ENCODE results near the gene FZD10. TPM values are rescaled to one million over a fixed set of nuclear protein-coding genes. Genes with fewer than 3 reads are reported as not detected.

FZD10 gene
- total RNA-seq, 1 donor from 2014 or later = not detected

GRCh38 chr12:130179191-130179590, 16.9 kb downstream of the FZD10 start:
- intact Hi-C loops (cut with micrococcal nuclease) = no loop called here

DNA sequence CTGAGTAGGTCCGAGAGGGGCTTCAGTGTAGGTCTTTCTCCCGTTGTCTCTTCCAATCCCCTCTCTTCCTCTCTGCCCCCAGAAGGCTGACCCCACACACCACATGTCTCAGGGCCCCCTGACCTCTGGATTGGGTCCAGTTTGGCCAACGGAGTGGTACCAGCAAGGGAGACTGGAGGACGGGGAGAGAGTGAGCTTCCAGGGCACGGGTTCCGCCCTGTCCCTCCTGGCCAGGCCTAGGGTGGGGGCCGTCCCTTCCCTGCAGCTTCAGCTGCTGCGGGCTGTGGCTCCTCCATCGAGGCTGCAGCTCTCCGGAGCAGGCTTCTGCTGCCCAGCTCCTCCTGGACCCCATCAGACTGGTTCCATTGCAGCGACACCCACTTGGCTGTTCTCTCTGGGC, 17.4 kb downstream of the FZD10 start:
- intact Hi-C loops (cut with micrococcal nuclease) = no loop called here

GRCh38 chr12:130181211-130181610, 18.9 kb downstream of the FZD10 start:
- intact Hi-C loops (cut with micrococcal nuclease) = no loop called here

GRCh38 chr12:130183585-130184370, 21.5 kb downstream of the FZD10 start:
- intact Hi-C loops (cut with micrococcal nuclease) = no loop called here

DNA sequence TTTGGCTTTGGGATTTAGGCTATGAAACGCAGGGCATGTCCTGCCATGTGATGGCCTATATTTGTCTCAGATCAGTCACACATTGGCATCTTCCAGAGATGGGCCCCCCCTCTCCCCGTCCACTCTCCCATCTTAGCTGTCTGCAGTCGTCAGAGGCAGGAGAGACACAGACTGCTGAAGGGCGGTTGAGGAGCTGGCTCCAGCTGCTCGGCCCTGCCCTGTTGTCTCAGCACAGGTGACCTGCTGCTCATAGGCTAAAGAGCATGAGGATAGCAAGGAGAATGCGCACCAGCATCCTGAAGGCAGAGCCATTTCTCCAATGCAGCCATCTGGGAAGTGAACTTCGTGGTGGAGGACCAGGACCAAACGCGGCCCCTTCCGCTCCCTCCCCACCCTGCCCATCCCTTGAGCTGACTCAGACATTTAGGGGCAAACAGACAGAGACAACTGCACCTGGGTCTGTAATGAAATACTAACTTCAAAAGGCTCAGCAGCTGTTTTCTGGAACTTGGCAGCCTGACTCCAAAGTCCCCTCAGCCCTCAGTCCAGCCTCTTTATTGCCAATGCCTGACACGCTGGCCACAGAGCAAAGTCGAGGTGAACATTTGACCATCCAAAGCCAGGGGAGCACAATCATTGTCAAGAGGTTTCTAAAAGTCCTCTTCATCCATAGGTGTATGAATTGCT, 22.3 kb downstream of the FZD10 start:
- intact Hi-C loops (cut with micrococcal nuclease) = no loop called here

- intact Hi-C loops (cut with micrococcal nuclease) = no loop called here
Measured at GRCh38 chr12:130185455-130186391, 23.5 kb downstream of the FZD10 start.

DNA sequence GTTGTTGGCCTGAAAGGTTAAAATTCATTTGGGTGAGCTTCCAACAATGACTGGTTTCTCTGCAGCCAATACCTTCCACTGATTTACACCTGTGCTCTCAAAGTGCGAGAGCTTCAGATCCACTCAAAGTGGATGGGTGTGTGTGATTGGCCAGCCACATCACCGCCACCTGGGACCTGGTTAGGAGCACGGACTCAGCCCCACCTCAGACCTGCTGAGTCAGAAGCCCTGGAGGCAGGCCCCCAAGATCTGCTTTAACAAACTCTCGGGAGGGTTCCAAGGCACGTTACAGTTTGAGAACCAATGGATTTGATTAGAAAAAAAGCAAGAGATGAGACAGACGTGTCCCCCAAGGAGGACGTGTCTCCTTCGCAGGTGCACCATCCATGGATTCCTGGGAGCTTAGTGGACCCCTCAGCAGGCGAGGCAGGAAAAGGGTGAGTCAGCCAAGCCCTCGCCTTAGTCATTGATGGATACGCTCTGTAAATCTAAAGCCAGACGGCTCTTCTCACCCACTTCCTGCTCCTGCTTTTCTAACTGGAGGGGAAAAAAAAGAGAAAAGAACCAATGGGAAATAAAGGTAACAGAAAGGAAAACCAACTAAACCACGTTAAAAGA, 24.5 kb downstream of the FZD10 start:
- intact Hi-C loops (cut with micrococcal nuclease) = no loop called here

DNA sequence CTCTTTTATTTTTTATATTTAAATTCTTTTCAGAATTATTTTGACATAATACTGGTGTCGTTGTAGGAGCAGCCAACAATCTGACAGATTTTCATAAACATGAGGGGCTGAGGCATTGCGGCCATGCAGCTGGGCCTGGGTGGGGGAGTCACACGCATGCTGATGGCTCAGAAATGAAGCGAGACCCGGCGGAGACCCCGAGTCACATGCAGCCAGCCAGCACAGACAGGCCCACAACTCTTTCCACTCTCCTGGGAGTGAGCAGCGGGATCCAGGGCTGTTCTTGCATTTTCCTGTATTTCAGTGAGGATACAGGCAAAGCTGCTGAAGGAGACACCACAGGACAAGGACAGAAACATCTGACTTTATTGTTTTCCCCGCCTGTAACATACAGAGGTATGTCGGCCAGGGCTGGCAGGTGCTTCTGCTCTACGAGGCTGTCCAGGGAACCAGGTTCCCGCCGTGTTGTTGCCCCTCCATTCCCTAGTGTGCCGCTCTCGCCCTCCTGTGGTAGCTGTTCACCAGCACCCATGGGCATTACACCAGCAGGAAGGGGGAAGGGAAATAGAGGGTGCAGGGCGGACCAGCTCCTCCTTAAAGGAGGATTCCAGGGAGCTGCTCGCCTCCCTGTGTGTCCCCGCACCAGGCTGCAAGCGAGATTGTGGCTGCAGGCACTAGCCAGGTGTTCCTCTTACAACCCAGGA, 30.5 kb downstream of the FZD10 start:
- intact Hi-C loops (cut with micrococcal nuclease) = no loop called here

- intact Hi-C loops (cut with micrococcal nuclease) = no loop called here
Measured at GRCh38 chr12:130194154-130194553, 31.9 kb downstream of the FZD10 start.

- intact Hi-C loops (cut with micrococcal nuclease) = no loop called here
Measured at GRCh38 chr12:130195369-130195768, 33.1 kb downstream of the FZD10 start.

DNA sequence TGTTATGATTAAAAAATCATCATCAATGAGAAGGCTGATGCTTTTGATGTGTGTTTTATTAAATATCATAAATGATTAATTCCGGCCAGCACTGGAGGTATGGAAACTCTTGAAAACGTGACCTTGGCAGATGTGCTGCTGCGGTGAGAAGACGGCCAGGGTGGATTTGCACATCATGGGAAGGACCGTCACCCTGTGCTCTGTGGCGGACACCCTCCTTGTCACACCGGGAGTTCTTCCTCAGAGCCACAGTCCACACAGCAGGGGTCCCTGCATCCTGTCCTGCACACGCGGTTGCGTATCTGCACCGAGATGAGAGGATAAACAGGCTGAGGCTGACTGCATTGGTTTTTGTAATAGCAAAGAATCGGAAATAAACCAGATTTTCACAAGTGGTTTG, 33.5 kb downstream of the FZD10 start:
- intact Hi-C loops (cut with micrococcal nuclease) = no loop called here

- intact Hi-C loops (cut with micrococcal nuclease) = no loop called here
Measured at GRCh38 chr12:130196827-130197226, 34.6 kb downstream of the FZD10 start.

DNA sequence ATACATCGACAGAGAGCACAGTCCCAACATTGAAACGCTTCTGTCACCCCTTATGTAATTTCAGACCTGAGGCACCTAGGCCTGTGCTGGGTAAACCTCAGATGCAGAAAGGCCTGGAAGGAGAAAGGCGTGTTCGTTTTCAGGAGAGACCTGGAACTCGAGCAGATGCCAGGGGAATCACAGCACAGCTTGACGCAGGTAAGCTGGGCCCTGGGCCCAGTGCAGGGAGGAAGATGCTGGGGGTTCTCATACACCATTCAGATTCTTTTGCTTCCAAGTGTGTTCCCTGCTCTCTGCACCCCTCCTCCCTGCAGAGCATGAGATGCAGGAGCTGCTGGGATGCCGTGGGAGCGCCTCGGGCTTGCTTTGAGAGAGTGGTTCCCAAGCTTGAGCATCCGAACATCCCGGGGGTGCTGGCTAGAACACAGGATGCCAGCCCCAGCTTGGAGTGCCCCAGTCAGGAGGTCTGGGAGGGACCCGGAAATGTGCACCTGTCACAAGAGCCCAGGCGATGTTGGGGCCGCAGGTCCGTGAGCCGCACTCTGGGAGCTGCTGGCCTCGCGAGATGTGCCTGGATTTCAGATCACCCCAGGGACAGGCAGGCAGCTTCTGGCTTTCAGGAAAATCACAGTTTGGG, 35.9 kb downstream of the FZD10 start:
- intact Hi-C loops (cut with micrococcal nuclease) = no loop called here

GRCh38 chr12:130198663-130199060, 36.4 kb downstream of the FZD10 start:
- intact Hi-C loops (cut with micrococcal nuclease) = no loop called here

DNA sequence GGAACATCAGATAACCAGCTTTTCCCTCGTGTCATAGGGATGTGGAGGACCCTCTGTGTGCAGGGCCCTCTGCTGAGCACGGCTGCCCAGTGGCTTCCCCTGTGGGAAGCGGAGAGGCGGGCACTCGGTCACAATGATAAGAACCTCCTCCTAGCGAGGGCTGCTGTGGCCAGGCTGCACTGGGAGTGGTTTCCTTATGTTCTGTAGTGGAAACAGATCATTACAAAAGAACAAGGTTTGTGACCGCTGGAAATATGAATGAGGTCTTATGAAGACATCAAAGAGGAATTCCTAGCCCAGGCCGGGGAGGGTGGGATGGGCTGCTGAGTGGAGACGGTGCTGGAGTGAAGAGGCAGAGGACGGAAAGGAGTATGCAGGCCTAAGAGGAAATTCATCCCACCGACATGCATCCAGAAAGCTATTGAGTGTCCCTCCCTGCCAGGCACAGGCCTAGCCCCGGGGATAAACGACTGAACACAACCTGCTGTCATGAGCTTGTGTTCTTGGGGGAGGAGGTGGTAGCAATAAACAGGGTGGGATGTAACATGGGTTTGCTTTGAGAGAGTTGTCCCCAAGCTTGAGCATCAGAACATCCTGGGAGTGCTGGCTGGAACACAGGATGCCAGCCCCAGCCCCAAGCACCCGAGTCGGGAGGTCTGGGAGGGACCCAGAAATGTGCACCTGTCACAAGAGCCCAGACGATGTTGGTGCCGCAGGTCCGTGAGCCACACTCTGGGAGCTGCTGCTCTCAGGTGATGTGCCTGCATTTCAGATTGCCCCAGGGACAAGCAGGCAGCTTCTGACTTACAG, 37.5 kb downstream of the FZD10 start:
- intact Hi-C loops (cut with micrococcal nuclease) = no loop called here

- intact Hi-C loops (cut with micrococcal nuclease) = no loop called here
Measured at GRCh38 chr12:130200445-130200844, 38.2 kb downstream of the FZD10 start.

DNA sequence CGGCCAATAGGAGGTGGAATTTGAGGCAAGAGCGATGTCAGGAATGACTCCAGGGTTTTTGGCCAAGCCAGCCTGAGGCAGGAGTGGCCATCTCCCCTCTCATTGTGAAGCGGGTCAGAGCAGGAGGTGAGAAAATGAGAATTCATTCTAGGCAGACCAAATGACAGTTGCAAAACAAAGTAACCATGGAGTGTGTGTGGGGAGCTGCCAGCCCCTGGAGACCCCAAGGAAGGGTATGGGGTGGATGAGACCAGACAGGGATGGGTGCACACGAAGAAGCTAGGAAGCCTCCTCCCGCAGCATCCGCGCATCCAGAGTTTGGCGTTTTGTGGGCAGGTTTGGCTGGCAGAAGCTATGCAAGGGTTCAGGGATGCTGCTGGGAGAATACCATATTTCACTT, 38.8 kb downstream of the FZD10 start:
- intact Hi-C loops (cut with micrococcal nuclease) = no loop called here

DNA sequence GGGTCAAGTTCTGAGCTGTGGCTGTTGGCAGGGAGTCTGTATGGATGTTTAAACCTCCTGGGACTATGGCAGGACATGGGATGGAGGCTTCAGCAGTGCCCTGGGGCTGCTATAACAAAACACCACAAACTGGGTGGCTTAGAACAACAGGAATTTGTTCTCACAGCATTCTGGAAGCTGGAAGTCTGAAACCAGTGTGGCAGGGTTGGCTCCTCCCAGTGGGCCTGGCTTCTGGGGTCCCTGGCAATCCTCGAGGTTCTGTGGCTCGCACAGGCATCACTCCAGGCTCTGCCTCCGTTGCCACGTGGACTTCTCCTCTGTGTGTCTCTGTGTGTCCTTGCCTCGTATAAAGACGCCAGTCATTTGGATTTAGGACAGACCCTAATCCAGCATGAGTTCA, 39.9 kb downstream of the FZD10 start:
- intact Hi-C loops (cut with micrococcal nuclease) = no loop called here

DNA sequence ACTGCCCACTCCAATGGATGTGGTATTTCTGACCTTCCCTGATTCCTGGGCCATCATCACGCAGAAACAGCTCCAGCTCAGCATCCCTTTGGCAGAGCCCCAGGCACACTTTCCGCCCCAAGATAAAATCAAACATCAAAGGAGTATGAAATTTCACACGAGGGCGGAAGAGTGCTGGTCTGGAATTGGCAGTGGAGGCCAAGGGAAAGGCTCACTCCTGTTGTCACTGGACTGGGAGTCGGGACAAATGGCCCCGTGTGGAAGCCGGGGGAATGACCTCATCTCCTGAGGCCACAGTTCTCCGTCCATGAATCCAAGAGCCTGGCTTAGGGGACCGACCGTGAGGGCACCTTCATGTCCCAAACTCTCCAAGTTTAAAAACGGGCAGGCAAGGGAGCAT, 40.9 kb downstream of the FZD10 start:
- intact Hi-C loops (cut with micrococcal nuclease) = no loop called here

All from T-helper 1 cell treated with Interleukin-12 subunit alpha and Interleukin-12 subunit beta and Interleukin-4 antibody, amounts not matched to agents 30 ng/mL and 1 ng/mL, for 36 hours (primary cell).